Body of pancreas (tissue), 4 donors: ENCODE measurements around the gene SLC6A11. TPM values are rescaled to one million over a fixed set of nuclear protein-coding genes. Genes with fewer than 3 reads are reported as not detected.

Experiments used
- ATAC-seq: fragments of 150-250 bp; one replicate; pipeline ENCODE4 v1.9.1; 2016
- DNase-seq, 4 donors: peaks; one replicate each; pipeline ENCODE4 v3.0.0-alpha.2; 2019
- H3K27ac ChIP-seq, 4 donors: fragments of 200-600 bp; sonication (generic); 1 replicate in 3 of 4; 2 replicates in 1 of 4; pipeline versions ENCODE4 v1.5.1 to v1.6.1; 2016 to 2019; ENCODE audit warnings: mild to moderate bottlenecking in 1 of 4, mixed read lengths in 1 of 4, moderate library complexity in 1 of 4
- H3K27me3 ChIP-seq, 2 donors: fragments of 200-600 bp; sonication (generic); one replicate each; pipeline ENCODE4 v1.6.0; 2016; ENCODE audit warnings: mild to moderate bottlenecking in 1 of 2
- H3K36me3 ChIP-seq, 2 donors: fragments of 200-600 bp; sonication (generic); replicated peaks in 1 of 2; 2 replicates each; pipeline ENCODE4 v1.5.1; 2016; ENCODE audit warnings: low read depth in 2 of 2; ENCODE audit not compliant: insufficient read depth in 1 of 2
- H3K4me1 ChIP-seq: fragments of 200-600 bp; sonication (generic); one replicate; pipeline ENCODE4 v1.6.0; 2016
- H3K4me3 ChIP-seq, 2 donors: fragments of 200-600 bp; sonication (generic); 1 replicate in 1 of 2; 2 replicates in 1 of 2; pipeline ENCODE4 v1.5.1; 2016 to 2019
- H3K9me3 ChIP-seq, 3 donors: fragments of 200-600 bp; sonication (generic); 1 replicate in 2 of 3; 2 replicates in 1 of 3; pipeline ENCODE4 v1.5.1; 2016
- POLR2A ChIP-seq, 3 donors: fragments of 450-650 bp; IDR thresholded peaks; one replicate each; pipeline ENCODE4 v1.6.1; 2016; ENCODE audit warnings: antibody characterized with exemption in 3 of 3, mild to moderate bottlenecking in 2 of 3
- WGBS, 2 donors: methylation state at CpG; one replicate each; pipeline ENCODE4 v1.1.5; 2017; 5-methylcytosine and 5-hydroxymethylcytosine counted together
- intact Hi-C: fragments of 100-400 bp; cut with DNase I; formaldehyde crosslinking; loops from one replicate; pipeline ENCODE4 v1.15.1; 2023
- total RNA-seq, 2 donors: library from RNA; depleted of rRNA; stranded (reverse); fragments of >200 nt; gene quantifications; one replicate each; pipeline ENCODE4 v1.1.0, GENCODE V29; 2016
- TF ChIP-seq, protein P1 (sequence below), 7 experiments: fragments of 450-650 bp in 4 of 7; fragments of 200-600 bp in 3 of 7; sonication (generic) in 3 of 7; IDR thresholded peaks; one replicate each; pipeline ENCODE4 v1.5.1; 2016 to 2019; ENCODE audit warnings: antibody characterized with exemption in 7 of 7

SLC6A11 gene
- total RNA-seq, 2 donors from 2014 or later: 0.52 TPM; not detected in 1

DNA sequence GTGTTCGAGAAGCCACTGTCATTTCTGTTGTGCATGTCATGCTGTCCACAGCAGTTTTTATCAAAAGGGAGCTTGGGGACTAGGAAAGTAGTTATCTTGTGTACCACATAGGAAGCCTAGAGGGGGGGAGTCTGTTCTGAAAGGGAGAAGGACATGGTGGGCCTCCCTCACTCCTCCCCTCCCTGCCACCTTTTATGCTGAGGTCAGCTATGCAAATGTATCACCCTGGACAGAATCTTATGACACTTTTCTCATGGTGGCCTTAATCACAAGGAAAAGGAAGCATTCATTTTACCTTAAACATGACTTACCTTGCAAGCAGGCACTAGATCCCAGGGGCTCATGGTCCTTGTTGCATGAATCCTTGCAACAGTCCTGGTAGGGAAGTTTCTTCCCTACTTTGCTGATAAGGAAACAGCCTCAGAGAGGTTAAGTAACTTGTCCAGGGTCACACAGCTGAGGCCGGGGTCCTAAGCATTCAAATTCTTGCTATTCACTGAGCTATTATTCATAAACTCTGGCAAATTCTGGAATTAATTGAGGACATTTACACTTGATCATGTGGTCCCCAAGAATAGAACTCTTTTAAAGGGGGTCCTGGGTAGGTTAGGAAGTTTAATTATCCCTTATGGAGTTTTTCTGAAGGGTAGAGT lies 95.4 kb downstream of the SLC6A11 start:
- TF ChIP-seq POLR2A (IDR thresholded peaks at IDR 0.05): no peak
- TF ChIP-seq, protein P1, sequence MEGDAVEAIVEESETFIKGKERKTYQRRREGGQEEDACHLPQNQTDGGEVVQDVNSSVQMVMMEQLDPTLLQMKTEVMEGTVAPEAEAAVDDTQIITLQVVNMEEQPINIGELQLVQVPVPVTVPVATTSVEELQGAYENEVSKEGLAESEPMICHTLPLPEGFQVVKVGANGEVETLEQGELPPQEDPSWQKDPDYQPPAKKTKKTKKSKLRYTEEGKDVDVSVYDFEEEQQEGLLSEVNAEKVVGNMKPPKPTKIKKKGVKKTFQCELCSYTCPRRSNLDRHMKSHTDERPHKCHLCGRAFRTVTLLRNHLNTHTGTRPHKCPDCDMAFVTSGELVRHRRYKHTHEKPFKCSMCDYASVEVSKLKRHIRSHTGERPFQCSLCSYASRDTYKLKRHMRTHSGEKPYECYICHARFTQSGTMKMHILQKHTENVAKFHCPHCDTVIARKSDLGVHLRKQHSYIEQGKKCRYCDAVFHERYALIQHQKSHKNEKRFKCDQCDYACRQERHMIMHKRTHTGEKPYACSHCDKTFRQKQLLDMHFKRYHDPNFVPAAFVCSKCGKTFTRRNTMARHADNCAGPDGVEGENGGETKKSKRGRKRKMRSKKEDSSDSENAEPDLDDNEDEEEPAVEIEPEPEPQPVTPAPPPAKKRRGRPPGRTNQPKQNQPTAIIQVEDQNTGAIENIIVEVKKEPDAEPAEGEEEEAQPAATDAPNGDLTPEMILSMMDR (IDR thresholded peaks at IDR 0.05): no peak
- Histone ChIP-seq H3K27me3 (no peaks in the 10 kb centered on the region), H3K27ac (no peak overlapping the region), H3K36me3 (no peaks in the 10 kb centered on the region), H3K9me3 (peaks cover 0 to 14% (median 0%) of the 10 kb centered on the region in 3 donors), H3K4me1 (no peaks in the 10 kb centered on the region), H3K4me3 (no peak overlapping the region)
- intact Hi-C loops: no loop called here
- ATAC-seq (no peak), DNase-seq (no peak)
- 60 to 80% methylated on average over 2 of the region's 2 CpGs for WGBS, 2 donors

- no peak for TF ChIP-seq POLR2A (IDR thresholded peaks at IDR 0.05)
- TF ChIP-seq, protein P1 (IDR thresholded peaks at IDR 0.05): no peak
- intact Hi-C loops: no loop called here
- H3K27ac ChIP-seq: no peak overlapping the region
- H3K4me1 ChIP-seq: no peaks in the 10 kb centered on the region
- no peak for DNase-seq
- 69 to 72% methylated on average over 3 of the region's 3 CpGs for WGBS, 2 donors
- no peak overlapping the region for H3K4me3 ChIP-seq
- peaks cover 0 to 6% (median 0%) of the 10 kb centered on the region in 3 donors for H3K9me3 ChIP-seq
- ATAC-seq: no peak
- H3K27me3 ChIP-seq: no peaks in the 10 kb centered on the region
- H3K36me3 ChIP-seq: no peaks in the 10 kb centered on the region
These were observed 96.8 kb downstream of the SLC6A11 start for GRCh38 chr3:10912786-10913185.

- Histone ChIP-seq H3K9me3 (no peaks in the 10 kb centered on the region), H3K4me1 (no peaks in the 10 kb centered on the region), H3K36me3 (no peaks in the 10 kb centered on the region), H3K27me3 (no peaks in the 10 kb centered on the region), H3K27ac (no peak overlapping the region), H3K4me3 (no peak overlapping the region)
- WGBS, 2 donors: 28 to 31% methylated on average over 5 of the region's 5 CpGs
- intact Hi-C loops: no loop called here
- ATAC-seq: no peak
- no peak for TF ChIP-seq POLR2A (IDR thresholded peaks at IDR 0.05)
- TF ChIP-seq, protein P1 (IDR thresholded peaks at IDR 0.05): no peak
- DNase-seq: no peak
These were observed 99.3 kb downstream of the SLC6A11 start for GRCh38 chr3:10915376-10915775.

GRCh38 chr3:10917176-10917575 lies 101.1 kb downstream of the SLC6A11 start:
- Histone ChIP-seq H3K27me3 (no peaks in the 10 kb centered on the region), H3K36me3 (no peaks in the 10 kb centered on the region), H3K4me3 (no peak overlapping the region), H3K4me1 (no peaks in the 10 kb centered on the region), H3K9me3 (no peaks in the 10 kb centered on the region), H3K27ac (no peak overlapping the region)
- 44 to 62% methylated on average over 3 of the region's 3 CpGs for WGBS, 2 donors
- no peak for TF ChIP-seq POLR2A (IDR thresholded peaks at IDR 0.05)
- TF ChIP-seq, protein P1 (IDR thresholded peaks at IDR 0.05): no peak
- DNase-seq (no peak), ATAC-seq (no peak)
- intact Hi-C loops: no loop called here

DNA sequence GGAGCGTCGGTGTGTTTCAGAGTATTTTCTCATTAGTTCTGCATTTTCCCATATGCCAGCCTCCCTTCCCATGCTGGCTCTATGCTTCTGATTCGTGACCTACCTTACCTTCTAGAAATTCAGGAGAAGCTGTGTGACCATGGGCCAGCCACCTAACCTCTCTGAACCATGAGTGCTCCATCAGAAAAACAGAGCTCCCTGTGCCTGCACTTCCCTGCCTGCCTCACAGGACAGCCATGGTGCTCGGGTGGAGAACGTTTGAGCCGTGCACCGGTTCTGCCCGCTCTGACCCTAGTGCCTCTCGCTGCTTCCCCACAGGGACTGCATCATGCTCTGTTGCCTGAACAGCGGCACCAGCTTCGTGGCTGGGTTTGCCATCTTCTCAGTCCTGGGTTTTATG lies 102.0 kb downstream of the SLC6A11 start:
- intact Hi-C loops: no loop called here
- no peaks in the 10 kb centered on the region for H3K27me3 ChIP-seq
- no peak overlapping the region for H3K4me3 ChIP-seq
- WGBS, 2 donors: 75 to 82% methylated on average over 10 to 11 of the region's 11 CpGs
- H3K36me3 ChIP-seq: no peaks in the 10 kb centered on the region
- no peak overlapping the region for H3K27ac ChIP-seq
- H3K4me1 ChIP-seq: no peaks in the 10 kb centered on the region
- ATAC-seq (no peak), DNase-seq (no peak)
- no peak for TF ChIP-seq POLR2A (IDR thresholded peaks at IDR 0.05)
- TF ChIP-seq, protein P1 (IDR thresholded peaks at IDR 0.05): no peak
- no peaks in the 10 kb centered on the region for H3K9me3 ChIP-seq
